Measurements from ENCODE around the gene RNFT2.

The RNFT2 gene

GRCh38 chr12:116901612-116902011, 163.5 kb downstream of the RNFT2 start:
- Mint-ChIP-seq H3K27me3 (peaks cover 61% of the 10 kb centered on the region), H3K27ac (ENCODE audit: low read depth) (no peak overlapping the region)

More at GRCh38 chr12:116901612-116902011, 163.5 kb downstream of the RNFT2 start:
- Mint-ChIP-seq H3K4me3 (no peak overlapping the region), H3K9me3 (no peaks in the 10 kb centered on the region), H3K4me1 (no peaks in the 10 kb centered on the region), H3K36me3 (ENCODE audit: insufficient read depth) (no peaks in the 10 kb centered on the region)
- DNase-seq (ENCODE audit: low spot score in 2 of 2) (no peak), ATAC-seq (replicated peaks; ENCODE audit: extremely low read depth, poor library complexity, severe bottlenecking) (no peak)
